ENCODE results near the gene FBXL15. TPM values are rescaled to one million over a fixed set of nuclear protein-coding genes. Genes with fewer than 3 reads are reported as not detected.

Gene FBXL15
- total RNA-seq, 1 donor from 2014 or later, result 9.1 TPM

GRCh38 chr10:102422545-102423129 lies 2.0 kb downstream of the FBXL15 start:
- intact Hi-C loops (cut with micrococcal nuclease), result no loop called here
- DNase-seq (peak; percentile 88), ATAC-seq (peak; percentile 62)

GRCh38 chr10:102423372-102423968 lies 2.8 kb downstream of the FBXL15 start:
- DNase-seq (no peak), ATAC-seq (no peak)
- intact Hi-C loops (cut with micrococcal nuclease), result no loop called here

GRCh38 chr10:102424145-102424544 lies 3.5 kb downstream of the FBXL15 start:
- DNase-seq (no peak), ATAC-seq (no peak)
- intact Hi-C loops (cut with micrococcal nuclease), result no loop called here

GRCh38 chr10:102424916-102425315 lies 4.3 kb downstream of the FBXL15 start:
- intact Hi-C loops (cut with micrococcal nuclease), result no loop called here
- DNase-seq (no peak), ATAC-seq (no peak)

GRCh38 chr10:102425444-102425843 lies 4.8 kb downstream of the FBXL15 start:
- DNase-seq, result no peak
- ATAC-seq, result no peak
- intact Hi-C loops (cut with micrococcal nuclease), result no loop called here

GRCh38 chr10:102426803-102427287 lies 6.2 kb downstream of the FBXL15 start:
- intact Hi-C loops (cut with micrococcal nuclease), result no loop called here
- no peak for ATAC-seq
- no peak for DNase-seq

- intact Hi-C loops (cut with micrococcal nuclease), result no loop called here
- ATAC-seq (no peak), DNase-seq (no peak)
Measured at GRCh38 chr10:102429468-102429867, 8.8 kb downstream of the FBXL15 start.

- no peak for DNase-seq
- intact Hi-C loops (cut with micrococcal nuclease), result no loop called here
- peak; percentile 11 for ATAC-seq
Measured at GRCh38 chr10:102431452-102432124, 11.0 kb downstream of the FBXL15 start.

- intact Hi-C loops (cut with micrococcal nuclease), result no loop called here
- ATAC-seq, result peak; percentile 96
- peak; percentile 97 for DNase-seq
Measured at GRCh38 chr10:102432162-102432950, 11.7 kb downstream of the FBXL15 start, which contains the start of gene CUEDC2. CUEDC2 (minus strand) TSS chr10:102432574; CDS start chr10:102425188, 7,386 bp downstream.

GRCh38 chr10:102433619-102434046 lies 13.0 kb downstream of the FBXL15 start:
- DNase-seq, result no peak
- ATAC-seq, result no peak
- intact Hi-C loops (cut with micrococcal nuclease), result no loop called here

- DNase-seq, result no peak
- intact Hi-C loops (cut with micrococcal nuclease), result no loop called here
- ATAC-seq, result peak; percentile 6
Measured at GRCh38 chr10:102434394-102435132, 13.9 kb downstream of the FBXL15 start.

- DNase-seq (no peak), ATAC-seq (no peak)
- intact Hi-C loops (cut with micrococcal nuclease), result no loop called here
Measured at GRCh38 chr10:102435133-102435497, 14.5 kb downstream of the FBXL15 start.

GRCh38 chr10:102435529-102436233 lies 15.0 kb downstream of the FBXL15 start:
- ATAC-seq, result no peak
- intact Hi-C loops (cut with micrococcal nuclease), result no loop called here
- DNase-seq, result no peak

GRCh38 chr10:102436312-102436711 lies 15.7 kb downstream of the FBXL15 start:
- ATAC-seq (no peak), DNase-seq (no peak)
- intact Hi-C loops (cut with micrococcal nuclease), result no loop called here

GRCh38 chr10:102437515-102437914 lies 16.9 kb downstream of the FBXL15 start:
- DNase-seq (no peak), ATAC-seq (no peak)
- intact Hi-C loops (cut with micrococcal nuclease), result no loop called here

GRCh38 chr10:102438374-102438773 lies 17.7 kb downstream of the FBXL15 start:
- DNase-seq, result no peak
- intact Hi-C loops (cut with micrococcal nuclease), result no loop called here
- no peak for ATAC-seq

- DNase-seq (no peak), ATAC-seq (no peak)
- intact Hi-C loops (cut with micrococcal nuclease), result no loop called here
Measured at GRCh38 chr10:102444851-102445250, 24.2 kb downstream of the FBXL15 start.

GRCh38 chr10:102449321-102450123 lies 28.9 kb downstream of the FBXL15 start:
- peak; percentile 64 for ATAC-seq
- DNase-seq, result peak; percentile 75
- intact Hi-C loops (cut with micrococcal nuclease), result no loop called here

Data from left ventricle myocardium superior (tissue), 1 donor.